ENCODE measurements around the gene FGF14. TPM values are rescaled to one million over a fixed set of nuclear protein-coding genes. Genes with fewer than 3 reads are reported as not detected.

FGF14 gene
- total RNA-seq, 2 donors from 2014 or later, result under 0.01 to 0.28 TPM

- Histone ChIP-seq H3K4me1 (replicated peaks) (no peaks in the 10 kb centered on the region), H3K27ac (no peak overlapping the region), H3K4me3 (no peak overlapping the region), H3K27me3 (replicated peaks; ENCODE audit: insufficient read depth) (no peaks in the 10 kb centered on the region), H3K36me3 (no peaks in the 10 kb centered on the region), H3K9me3 (no peaks in the 10 kb centered on the region)
- intact Hi-C loops (cut with DNase I), result no loop called here
- 19% methylated on average over 3 of the region's 3 CpGs for WGBS
- TF ChIP-seq CTCF (IDR thresholded peaks at IDR 0.05) (no peak), POLR2AphosphoS5 (IDR thresholded peaks at IDR 0.05) (no peak), POLR2A (IDR thresholded peaks at IDR 0.05) (no peak)
- no peak for DNase-seq (ENCODE audit: low spot score)
Measured at GRCh38 chr13:101979825-101980224, 422.0 kb downstream of the FGF14 start.

GRCh38 chr13:101978552-101979315, 423.1 kb downstream of the FGF14 start:
- intact Hi-C loops (cut with DNase I), result no loop called here
- H3K36me3 ChIP-seq, result no peaks in the 10 kb centered on the region
- no peaks in the 10 kb centered on the region for H3K4me1 ChIP-seq (replicated peaks)
- no peaks in the 10 kb centered on the region for H3K27me3 ChIP-seq (replicated peaks; ENCODE audit: insufficient read depth)
- WGBS, result 66% methylated on average over 5 of the region's 5 CpGs
- no peaks in the 10 kb centered on the region for H3K9me3 ChIP-seq
- no peak overlapping the region for H3K27ac ChIP-seq
- TF ChIP-seq POLR2AphosphoS5 (IDR thresholded peaks at IDR 0.05) (no peak), CTCF (IDR thresholded peaks at IDR 0.05) (no peak), POLR2A (IDR thresholded peaks at IDR 0.05) (no peak)
- H3K4me3 ChIP-seq, result no peak overlapping the region
- DNase-seq (ENCODE audit: low spot score), result no peak

GRCh38 chr13:101977475-101977874, 424.4 kb downstream of the FGF14 start:
- intact Hi-C loops (cut with DNase I), result no loop called here
- Histone ChIP-seq H3K27ac (no peak overlapping the region), H3K4me1 (replicated peaks) (no peaks in the 10 kb centered on the region)

GRCh38 chr13:101972191-101972590, 429.7 kb downstream of the FGF14 start:
- H3K4me1 ChIP-seq (replicated peaks), result no peaks in the 10 kb centered on the region
- no peak overlapping the region for H3K27ac ChIP-seq
- no peaks in the 10 kb centered on the region for H3K36me3 ChIP-seq
- H3K4me3 ChIP-seq, result no peak overlapping the region
- no peak for DNase-seq (ENCODE audit: low spot score)
- 74% methylated on average over 4 of the region's 4 CpGs for WGBS
- intact Hi-C loops (cut with DNase I), result no loop called here
- no peaks in the 10 kb centered on the region for H3K27me3 ChIP-seq (replicated peaks; ENCODE audit: insufficient read depth)
- TF ChIP-seq CTCF (IDR thresholded peaks at IDR 0.05), result no peak
- TF ChIP-seq POLR2A (IDR thresholded peaks at IDR 0.05), result no peak
- TF ChIP-seq POLR2AphosphoS5 (IDR thresholded peaks at IDR 0.05), result no peak
- no peaks in the 10 kb centered on the region for H3K9me3 ChIP-seq

More at GRCh38 chr13:101977475-101977874, 424.4 kb downstream of the FGF14 start:
- no peak for TF ChIP-seq POLR2A (IDR thresholded peaks at IDR 0.05)
- TF ChIP-seq POLR2AphosphoS5 (IDR thresholded peaks at IDR 0.05), result no peak
- no peak for TF ChIP-seq CTCF (IDR thresholded peaks at IDR 0.05)
- 50% methylated on average over 3 of the region's 3 CpGs for WGBS
- Histone ChIP-seq H3K9me3 (no peaks in the 10 kb centered on the region), H3K36me3 (no peaks in the 10 kb centered on the region), H3K4me3 (no peak overlapping the region), H3K27me3 (replicated peaks; ENCODE audit: insufficient read depth) (no peaks in the 10 kb centered on the region)
- DNase-seq (ENCODE audit: low spot score), result no peak

GRCh38 chr13:101970341-101970740, 431.5 kb downstream of the FGF14 start:
- no peak for DNase-seq (ENCODE audit: low spot score)
- Histone ChIP-seq H3K4me3 (no peak overlapping the region), H3K9me3 (no peaks in the 10 kb centered on the region), H3K4me1 (replicated peaks) (no peaks in the 10 kb centered on the region), H3K27me3 (replicated peaks; ENCODE audit: insufficient read depth) (no peaks in the 10 kb centered on the region), H3K36me3 (no peaks in the 10 kb centered on the region), H3K27ac (no peak overlapping the region)
- intact Hi-C loops (cut with DNase I), result no loop called here
- no peak for TF ChIP-seq POLR2A (IDR thresholded peaks at IDR 0.05)
- TF ChIP-seq POLR2AphosphoS5 (IDR thresholded peaks at IDR 0.05), result no peak
- TF ChIP-seq CTCF (IDR thresholded peaks at IDR 0.05), result no peak
- 70% methylated on average over 2 of the region's 2 CpGs for WGBS
